A549 (cell line): ENCODE results near the gene DYRK2.

Experiments used
- CBX8 ChIP-seq: fragments of 200-600 bp; sonication (generic); IDR thresholded peaks from 2 replicates; pipeline ENCODE4 v1.6.1; 2016
- ESRRA ChIP-seq: fragments of 150-350 bp; IDR thresholded peaks from 2 replicates; pipeline ENCODE4 v1.6.1; 2014; ENCODE audit warnings: mild to moderate bottlenecking, low read length, borderline replicate concordance
- MAZ ChIP-seq: fragments of 150-350 bp; IDR thresholded peaks from 2 replicates; pipeline ENCODE4 v1.6.1; 2014; ENCODE audit warnings: antibody characterized with exemption, low read depth, low read length, borderline replicate concordance
- POLR2A ChIP-seq: IDR thresholded peaks from 2 replicates; pipeline ENCODE4 v1.6.1; 2012; ENCODE audit warnings: mild to moderate bottlenecking, low read length
- TF ChIP-seq, protein P1 (sequence below): fragments of 250-450 bp; sonication (Bioruptor Pico); IDR thresholded peaks from 2 replicates; pipeline ENCODE4 v1.5.0; 2021; ENCODE audit warnings: mild to moderate bottlenecking, moderate library complexity, borderline replicate concordance
- TF ChIP-seq, protein P2 (sequence below): fragments of >200 bp; sonication (Bioruptor Twin); formaldehyde crosslinking; IDR thresholded peaks from 3 replicates; pipeline ENCODE4 v1.5.1; 2016
- TF ChIP-seq, protein P3 (sequence below): fragments of 450-650 bp; IDR thresholded peaks from 2 replicates; pipeline ENCODE4 v1.6.1; 2014; ENCODE audit warnings: antibody characterized with exemption
- TF ChIP-seq, protein P4 (sequence below): fragments of 150-350 bp; IDR thresholded peaks from 2 replicates; pipeline ENCODE4 v1.6.1; 2014; ENCODE audit warnings: low read depth, mild to moderate bottlenecking, low read length

DNA sequence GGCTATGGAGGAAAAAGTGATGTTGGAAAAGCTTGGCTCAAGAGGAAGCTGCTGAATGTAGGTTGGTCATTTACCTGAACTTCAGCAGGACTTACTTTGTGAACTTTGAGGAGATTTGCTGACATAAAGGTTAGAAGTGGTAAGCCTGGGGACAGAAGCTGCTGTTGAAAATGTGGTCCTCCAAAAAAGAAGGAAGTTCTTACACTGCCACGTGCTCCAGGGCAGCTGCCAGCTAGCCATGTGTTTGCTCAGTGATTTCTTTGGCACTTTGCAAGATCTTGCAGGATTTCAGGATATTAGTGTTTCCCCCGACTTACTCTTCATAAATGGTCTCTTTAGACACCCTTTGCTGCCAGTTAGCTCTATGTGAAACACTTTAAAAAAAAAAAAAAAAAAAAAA, 14.8 kb upstream of the DYRK2 start:
- TF ChIP-seq, protein P1, sequence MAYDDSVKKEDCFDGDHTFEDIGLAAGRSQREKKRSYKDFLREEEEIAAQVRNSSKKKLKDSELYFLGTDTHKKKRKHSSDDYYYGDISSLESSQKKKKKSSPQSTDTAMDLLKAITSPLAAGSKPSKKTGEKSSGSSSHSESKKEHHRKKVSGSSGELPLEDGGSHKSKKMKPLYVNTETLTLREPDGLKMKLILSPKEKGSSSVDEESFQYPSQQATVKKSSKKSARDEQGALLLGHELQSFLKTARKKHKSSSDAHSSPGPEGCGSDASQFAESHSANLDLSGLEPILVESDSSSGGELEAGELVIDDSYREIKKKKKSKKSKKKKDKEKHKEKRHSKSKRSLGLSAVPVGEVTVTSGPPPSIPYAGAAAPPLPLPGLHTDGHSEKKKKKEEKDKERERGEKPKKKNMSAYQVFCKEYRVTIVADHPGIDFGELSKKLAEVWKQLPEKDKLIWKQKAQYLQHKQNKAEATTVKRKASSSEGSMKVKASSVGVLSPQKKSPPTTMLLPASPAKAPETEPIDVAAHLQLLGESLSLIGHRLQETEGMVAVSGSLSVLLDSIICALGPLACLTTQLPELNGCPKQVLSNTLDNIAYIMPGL: no peak
- TF ChIP-seq CBX8: no peak
- TF ChIP-seq ESRRA: no peak
- no peak for TF ChIP-seq POLR2A
- TF ChIP-seq, protein P2, sequence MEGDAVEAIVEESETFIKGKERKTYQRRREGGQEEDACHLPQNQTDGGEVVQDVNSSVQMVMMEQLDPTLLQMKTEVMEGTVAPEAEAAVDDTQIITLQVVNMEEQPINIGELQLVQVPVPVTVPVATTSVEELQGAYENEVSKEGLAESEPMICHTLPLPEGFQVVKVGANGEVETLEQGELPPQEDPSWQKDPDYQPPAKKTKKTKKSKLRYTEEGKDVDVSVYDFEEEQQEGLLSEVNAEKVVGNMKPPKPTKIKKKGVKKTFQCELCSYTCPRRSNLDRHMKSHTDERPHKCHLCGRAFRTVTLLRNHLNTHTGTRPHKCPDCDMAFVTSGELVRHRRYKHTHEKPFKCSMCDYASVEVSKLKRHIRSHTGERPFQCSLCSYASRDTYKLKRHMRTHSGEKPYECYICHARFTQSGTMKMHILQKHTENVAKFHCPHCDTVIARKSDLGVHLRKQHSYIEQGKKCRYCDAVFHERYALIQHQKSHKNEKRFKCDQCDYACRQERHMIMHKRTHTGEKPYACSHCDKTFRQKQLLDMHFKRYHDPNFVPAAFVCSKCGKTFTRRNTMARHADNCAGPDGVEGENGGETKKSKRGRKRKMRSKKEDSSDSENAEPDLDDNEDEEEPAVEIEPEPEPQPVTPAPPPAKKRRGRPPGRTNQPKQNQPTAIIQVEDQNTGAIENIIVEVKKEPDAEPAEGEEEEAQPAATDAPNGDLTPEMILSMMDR: no peak
- TF ChIP-seq, protein P3, sequence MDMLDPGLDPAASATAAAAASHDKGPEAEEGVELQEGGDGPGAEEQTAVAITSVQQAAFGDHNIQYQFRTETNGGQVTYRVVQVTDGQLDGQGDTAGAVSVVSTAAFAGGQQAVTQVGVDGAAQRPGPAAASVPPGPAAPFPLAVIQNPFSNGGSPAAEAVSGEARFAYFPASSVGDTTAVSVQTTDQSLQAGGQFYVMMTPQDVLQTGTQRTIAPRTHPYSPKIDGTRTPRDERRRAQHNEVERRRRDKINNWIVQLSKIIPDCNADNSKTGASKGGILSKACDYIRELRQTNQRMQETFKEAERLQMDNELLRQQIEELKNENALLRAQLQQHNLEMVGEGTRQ: no peak
- TF ChIP-seq MAZ: no peak
- TF ChIP-seq, protein P4, sequence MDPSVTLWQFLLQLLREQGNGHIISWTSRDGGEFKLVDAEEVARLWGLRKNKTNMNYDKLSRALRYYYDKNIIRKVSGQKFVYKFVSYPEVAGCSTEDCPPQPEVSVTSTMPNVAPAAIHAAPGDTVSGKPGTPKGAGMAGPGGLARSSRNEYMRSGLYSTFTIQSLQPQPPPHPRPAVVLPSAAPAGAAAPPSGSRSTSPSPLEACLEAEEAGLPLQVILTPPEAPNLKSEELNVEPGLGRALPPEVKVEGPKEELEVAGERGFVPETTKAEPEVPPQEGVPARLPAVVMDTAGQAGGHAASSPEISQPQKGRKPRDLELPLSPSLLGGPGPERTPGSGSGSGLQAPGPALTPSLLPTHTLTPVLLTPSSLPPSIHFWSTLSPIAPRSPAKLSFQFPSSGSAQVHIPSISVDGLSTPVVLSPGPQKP: no peak
